GM12878 (cell line): ENCODE results near the gene C11orf16. TPM values are rescaled to one million over a fixed set of nuclear protein-coding genes. Genes with fewer than 3 reads are reported as not detected.
"Not testable (repeated sequence)": the region's sequence is repeated elsewhere in the genome, so short reads cannot be mapped to it uniquely, and the experiment has no call there.

Source experiments
- ATAC-seq: fragments of 200-7000 bp; cut with Tn5 transposase; 3 replicates; pipeline ENCODE4 v1.9.1; 2020; ENCODE audit warnings: mild to moderate bottlenecking, moderate library complexity
- BruUV-seq: library from RNA; stranded (reverse); fragments of 400-500 nt; replicated peaks from 2 replicates; lab custom pipeline; 2021; lab: Mats Ljungman, UMichigan
- CTCF ChIA-PET: fragments of 300-600 bp; sonication (Branson Sonifier 250); formaldehyde crosslinking; extraction: SDS; loops from one replicate; lab custom pipeline; 2021; ENCODE audit warnings: inconsistent platforms; lab: Yijun Ruan, JAX
- POLR2A ChIA-PET: fragments of 350-600 bp; formaldehyde crosslinking; extraction: SDS; loops from one replicate; lab custom pipeline; 2021; ENCODE audit warnings: inconsistent platforms; lab: Charles Lee
- RAD21 ChIA-PET: fragments of 300-600 bp; sonication (Branson Sonifier 250); formaldehyde crosslinking; loops from one replicate; lab custom pipeline; 2023; ENCODE audit warnings: antibody characterized with exemption; ENCODE audit not compliant: unreplicated experiment; lab: Charles Lee
- SMC1A ChIA-PET: fragments of 300-600 bp; sonication (Branson Sonifier 250); formaldehyde crosslinking; loops from one replicate; lab custom pipeline; 2023; ENCODE audit not compliant: unreplicated experiment, uncharacterized antibody; lab: Charles Lee
- DNase-seq: peaks from one replicate; pipeline ENCODE4 v3.0.0-alpha.2; 2011; ENCODE audit warnings: low read depth, low spot score
- FAIRE-seq: peaks from 3 replicates; lab custom pipeline; 2011; peaks lifted over from hg19 to GRCh38; lab: Jason Lieb, UNC
- H2AFZ ChIP-seq: 2 replicates; pipeline ENCODE4 v1.6.0; 2011; ENCODE audit warnings: low read depth, low read length, control low read depth; ENCODE audit not compliant: control insufficient read depth
- H3K27ac ChIP-seq: 2 replicates; pipeline ENCODE4 v1.5.1; 2011; ENCODE audit warnings: control low read depth; ENCODE audit not compliant: control insufficient read depth, insufficient read depth
- H3K27me3 ChIP-seq, 2 experiments: replicated peaks in 1 of 2; 2 replicates each; pipeline versions ENCODE4 v1.6.0 to v1.6.1; 2011; ENCODE audit warnings: low read length in 1 of 2; ENCODE audit not compliant: control insufficient read depth in 2 of 2, insufficient read depth in 2 of 2
- H3K36me3 ChIP-seq, 2 experiments: 2 replicates each; pipeline ENCODE4 v1.5.1; 2011; ENCODE audit warnings: low read length in 1 of 2; ENCODE audit not compliant: control insufficient read depth in 2 of 2, insufficient read depth in 2 of 2
- H3K4me1 ChIP-seq: 2 replicates; pipeline ENCODE4 v1.6.1; 2011; ENCODE audit warnings: mild to moderate bottlenecking, low read length, moderate library complexity, mixed read lengths; ENCODE audit not compliant: control insufficient read depth, insufficient read depth
- H3K4me2 ChIP-seq: 2 replicates; pipeline ENCODE4 v1.6.0; 2011; ENCODE audit warnings: control low read depth; ENCODE audit not compliant: control insufficient read depth, insufficient read depth
- H3K4me3 ChIP-seq: fragments of 200-600 bp; sonication (generic); 2 replicates; pipeline ENCODE4 v1.5.1; 2016
- H3K79me2 ChIP-seq: 2 replicates; pipeline ENCODE4 v1.6.0; 2011; ENCODE audit warnings: low read length; ENCODE audit not compliant: control insufficient read depth, insufficient read depth
- H3K9ac ChIP-seq: 2 replicates; pipeline ENCODE4 v1.8.0; 2011; ENCODE audit warnings: low read length, control low read depth, mixed read lengths; ENCODE audit not compliant: control insufficient read depth, insufficient read depth
- H3K9me3 ChIP-seq: replicated peaks from 3 replicates; pipeline ENCODE4 v1.5.1; 2011; ENCODE audit warnings: mild to moderate bottlenecking, low read length; ENCODE audit not compliant: control insufficient read depth, insufficient read depth
- H4K20me1 ChIP-seq: 2 replicates; pipeline ENCODE4 v1.6.0; 2011; ENCODE audit not compliant: control insufficient read depth, insufficient read depth
- BHLHE40 ChIP-seq, 2 experiments: fragments of 450-650 bp in 1 of 2; IDR thresholded peaks; 2 replicates each; pipeline ENCODE4 v1.6.1; 2011 to 2017; ENCODE audit warnings: low read depth in 2 of 2, borderline replicate concordance in 1 of 2, improper control_type of control experiment in 1 of 2, low read length in 1 of 2, mild to moderate bottlenecking in 1 of 2
- PBX3 ChIP-seq: IDR thresholded peaks from 2 replicates; pipeline ENCODE4 v1.6.1; 2011; ENCODE audit warnings: mild to moderate bottlenecking, low read depth, low read length, moderate library complexity; ENCODE audit not compliant: insufficient replicate concordance
- USF2 ChIP-seq: IDR thresholded peaks from 2 replicates; pipeline ENCODE4 v1.6.1; 2011; ENCODE audit warnings: low read depth, low read length, improper control_type of control experiment, borderline replicate concordance
- WGBS: methylation state at CpG from one replicate; pipeline ENCODE4 v1.1.6; 2016; ENCODE audit warnings: low lambda C conversion rate; ENCODE audit not compliant: insufficient replicate concordance, insufficient coverage; ENCODE audit errors: missing lambda C conversion rate; 5-methylcytosine and 5-hydroxymethylcytosine counted together
- in situ Hi-C: fragments of 300-500 bp; cut with MboI; formaldehyde crosslinking; loops from 9 replicates; pipeline ENCODE4 v1.14.3; 2018; ENCODE audit warnings: mixed read lengths
- intact Hi-C: fragments of 100-400 bp; cut with micrococcal nuclease; formaldehyde crosslinking; loops from one replicate; pipeline ENCODE4 v1.14.2; 2022; ENCODE audit not compliant: unreplicated experiment
- polyA plus RNA-seq, 11 experiments: library from polyadenylated mRNA; depleted of rRNA in 4 of 11; unstranded in 6 of 11; stranded (reverse) in 5 of 11; fragments of >200 nt; fragmentation: Nextera tagmentation in 4 of 11; fragmentation: Illumina TruSeq in 1 of 11; extraction: Ambion mirVana in 4 of 11; extraction: Trizol in 1 of 11; gene quantifications; 1 replicate in 1 of 11; 2 replicates in 10 of 11; pipeline versions ENCODE4 v1.2.1 to v1.2.3, GENCODE V29; 2011 to 2016; ENCODE audit warnings: inconsistent platforms in 2 of 11, missing spikeins in 2 of 11, low read depth in 1 of 11
- total RNA-seq, 4 experiments: library from RNA; depleted of rRNA in 3 of 4; stranded (reverse); fragments of >200 nt in 3 of 4; fragmentation: Illumina TruSeq in 1 of 4; extraction: Trizol in 1 of 4; gene quantifications; 2 replicates each; pipeline versions ENCODE4 v1.2.1 to v1.2.3, GENCODE V29; 2013 to 2021

The C11orf16 gene
- total and polyA plus RNA-seq, 10 of the 15 experiments (the other 5 are each of a cell fraction or from before 2014, with no cell fraction given): 0.05 to 0.39 (median 0.32) TPM; not detected in 7

- H3K4me1 ChIP-seq: no peaks in the 10 kb centered on the region
- no peak overlapping the region for H3K27ac ChIP-seq
- FAIRE-seq (no peak), DNase-seq (no peak), ATAC-seq (no peak)
- no peaks in the 10 kb centered on the region for H4K20me1 ChIP-seq
- no peak for TF ChIP-seq PBX3
- no peak for TF ChIP-seq BHLHE40 (IDR thresholded peaks at IDR 0.05; ENCODE audit: borderline replicate concordance in 1 of 2, low read depth in 2 of 2, low read length in 1 of 2)
- no peak for TF ChIP-seq USF2
- H3K9me3 ChIP-seq: no peaks in the 10 kb centered on the region
- ChIA-PET SMC1A (interaction anchor here (1.5 kb wide), 1 partner anchor 15 kb away, joined by 3 read pairs; no protein-coding TSS in a partner anchor), POLR2A (interaction anchor here (0.6 kb wide), 1 partner anchor 366 kb away, joined by 3 read pairs; no protein-coding TSS in a partner anchor), RAD21 (no interaction called here), CTCF (interaction anchor here (1.0 kb wide), 1 partner anchor 21 kb away, joined by 3 read pairs; no protein-coding TSS in a partner anchor)
- intact Hi-C loops: no loop called here
- in situ Hi-C loops: no loop called here
- no peaks in the 10 kb centered on the region for H3K36me3 ChIP-seq
- no peak overlapping the region for H3K4me2 ChIP-seq
- no peak overlapping the region for H3K4me3 ChIP-seq
- H2AFZ ChIP-seq: no peak overlapping the region
- no peak overlapping the region for H3K9ac ChIP-seq
- no TSS peak for BruUV-seq
- no peaks in the 10 kb centered on the region for H3K79me2 ChIP-seq
- no peaks in the 10 kb centered on the region for H3K27me3 ChIP-seq
- WGBS: 55% methylated on average over 3 of the region's 3 CpGs
Observed at GRCh38 chr11:8980485-8980884, 47.7 kb upstream of the C11orf16 start.

- WGBS: 80% methylated on average over 5 of the region's 7 CpGs
- intact Hi-C loops, H3K36me3 ChIP-seq, POLR2A ChIA-PET, FAIRE-seq, H3K27me3 ChIP-seq, ATAC-seq, H4K20me1 ChIP-seq, DNase-seq, H3K9ac ChIP-seq, H3K4me2 ChIP-seq, H3K4me3 ChIP-seq, SMC1A ChIA-PET, H2AFZ ChIP-seq, RAD21 ChIA-PET, H3K27ac ChIP-seq, H3K4me1 ChIP-seq, BruUV-seq, H3K79me2 ChIP-seq, H3K9me3 ChIP-seq, in situ Hi-C loops, CTCF ChIA-PET: not testable (repeated sequence)
Observed at GRCh38 chr11:8979365-8979764, 46.6 kb upstream of the C11orf16 start.
